ENCODE measurements around the gene CARD8.
A peak's percentile ranks its signal among the peaks of the same experiment; 100 is the strongest.

CARD8 gene

DNA sequence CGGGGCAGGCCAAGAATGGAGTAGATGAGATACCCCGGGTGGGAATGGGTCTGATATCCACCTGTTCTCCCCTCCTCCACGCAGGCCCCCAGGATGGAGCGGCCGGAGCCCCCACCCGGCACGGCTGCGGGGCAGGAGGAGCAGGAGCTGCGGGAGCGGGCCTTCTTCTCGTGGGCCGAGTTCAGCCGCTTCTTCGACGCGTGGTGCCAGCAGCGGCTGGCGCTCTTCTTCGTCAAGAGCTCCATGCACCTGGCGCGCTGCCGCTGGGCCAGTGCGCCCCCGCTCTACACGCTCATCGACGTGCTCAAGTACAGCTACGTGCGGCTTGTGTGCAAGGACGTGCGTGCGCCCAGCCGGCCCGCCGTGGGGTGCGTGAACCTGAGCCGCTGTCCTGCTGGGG lies 84.0 kb downstream of the CARD8 start:
- no peak for DNase-seq (ENCODE audit: low read depth in 2 of 2)

DNA sequence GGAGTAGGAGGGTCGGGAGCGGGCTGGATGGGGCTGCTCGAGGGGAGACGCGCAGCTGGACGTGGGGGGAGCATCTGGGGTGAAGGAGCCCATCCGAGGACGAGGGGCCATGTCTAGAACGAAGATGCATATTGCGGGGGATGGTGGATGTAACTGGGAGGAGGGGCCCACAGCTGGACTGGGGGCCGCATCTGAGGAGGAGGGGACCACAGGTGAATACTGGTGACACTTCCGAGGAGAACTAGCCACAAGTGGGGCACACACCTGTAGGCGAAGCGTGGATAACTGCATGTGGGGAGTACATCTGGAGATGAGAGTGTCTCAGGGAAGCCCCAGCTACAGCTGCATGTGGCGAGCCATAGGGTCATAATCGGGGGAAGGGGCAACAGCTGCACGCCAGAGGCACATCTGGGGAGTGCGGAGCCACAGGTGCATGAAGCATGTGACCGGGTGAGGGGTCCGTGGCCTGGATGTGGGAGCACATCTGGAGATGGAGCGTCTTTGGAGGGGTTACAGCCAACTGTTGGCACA lies 84.8 kb downstream of the CARD8 start:
- no peak for DNase-seq (ENCODE audit: low read depth in 2 of 2)

DNA sequence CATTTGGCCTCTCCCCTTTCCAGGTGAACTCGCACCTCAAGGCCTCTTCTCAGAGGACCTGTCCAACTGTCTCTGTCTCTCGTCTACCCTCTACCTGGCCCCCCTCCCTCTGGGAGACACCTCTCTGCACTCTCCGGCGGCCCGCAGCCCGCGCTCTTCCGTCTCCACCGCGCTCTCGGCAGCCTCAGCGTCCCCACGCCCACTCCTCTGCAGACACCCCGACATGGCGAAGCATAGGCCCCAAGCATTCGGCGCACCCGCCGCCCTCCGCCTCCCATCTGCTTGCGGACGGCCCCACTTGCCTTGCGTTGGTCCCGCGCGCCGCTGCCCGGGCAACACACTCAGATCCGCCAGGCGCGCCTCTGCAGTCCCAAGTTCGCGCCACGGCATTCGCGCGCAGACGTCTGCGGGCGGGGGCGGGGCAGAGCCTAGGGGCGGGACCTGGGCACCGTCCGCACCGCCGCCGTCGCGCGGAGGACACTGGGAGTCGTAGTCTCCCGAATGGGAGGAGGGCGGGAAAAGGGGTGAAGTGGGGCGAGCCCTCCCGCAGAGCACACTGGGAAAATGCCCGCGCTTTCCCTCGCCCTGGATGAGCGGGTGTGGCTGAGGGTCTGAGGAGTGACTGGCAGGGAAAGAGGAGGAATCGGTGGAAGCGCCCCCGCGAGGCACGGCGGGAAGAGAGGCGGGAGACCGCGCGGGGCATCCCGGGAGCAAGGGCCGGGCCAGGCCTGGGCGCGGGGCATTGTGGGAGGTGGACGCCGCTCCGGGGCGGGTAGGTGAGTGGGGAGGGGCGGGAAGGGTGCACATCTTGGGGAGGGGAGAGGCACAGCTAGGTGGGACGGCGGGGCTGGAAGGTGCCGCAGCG lies 85.5 kb downstream of the CARD8 start, which contains the start of the genes LIG1 and ZSWIM9:
Gene LIG1 (minus strand): TSS at position 406 of the 865 bp plus-strand sequence. CDS start 4,778 bp downstream, outside the sequence.
Gene ZSWIM9 (plus strand): TSS at position 742 of the 865 bp plus-strand sequence. CDS start 1,123 bp downstream, outside the sequence.
- peak; percentile 86 to 90 for DNase-seq (ENCODE audit: low read depth in 2 of 2)

DNA sequence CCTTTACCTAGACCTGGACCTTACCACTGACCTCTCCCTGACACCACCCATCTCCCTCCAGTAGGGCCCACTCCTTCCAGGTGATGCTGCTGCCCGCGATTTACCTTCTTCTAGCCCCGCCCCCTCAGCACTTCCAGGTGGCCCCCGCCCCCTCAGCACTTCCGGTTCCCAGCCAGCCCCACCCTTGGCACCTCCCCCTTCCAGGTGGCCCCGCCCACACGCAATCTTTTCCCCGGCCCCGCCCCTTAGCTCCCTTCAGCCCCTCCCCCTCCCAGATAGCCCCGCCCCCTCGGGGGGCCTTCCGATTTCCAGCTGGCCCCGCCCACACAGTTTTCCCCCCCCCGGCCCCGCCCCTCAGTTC lies 86.2 kb downstream of the CARD8 start:
- peak; percentile 86 to 87 for DNase-seq (ENCODE audit: low read depth in 2 of 2)

GRCh38 chr19:48168689-48169088 lies 87.0 kb downstream of the CARD8 start:
- no peak for DNase-seq (ENCODE audit: low read depth in 2 of 2)

- DNase-seq (ENCODE audit: low read depth in 2 of 2): no peak
Measured at GRCh38 chr19:48158210-48158790, 97.4 kb downstream of the CARD8 start.
